SK-N-SH (cell line): Measurements from ENCODE around the gene IGF2R. TPM values are rescaled to one million over a fixed set of nuclear protein-coding genes. Genes with fewer than 3 reads are reported as not detected.

Experiments used
- CTCF ChIA-PET: fragments of 300-600, 350-600 bp; formaldehyde crosslinking; extraction: SDS; loops from one replicate; lab custom pipeline; 2021; lab: Yijun Ruan, JAX
- POLR2A ChIA-PET: fragments of 350-600 bp; sonication (Branson Sonifier 250); formaldehyde crosslinking; extraction: SDS; loops from one replicate; lab custom pipeline; 2020; ENCODE audit warnings: antibody characterized with exemption, inconsistent platforms; lab: Yijun Ruan, JAX
- DNase-seq: peaks from one replicate; pipeline ENCODE4 v3.0.0; 2012
- H2AFZ ChIP-seq: fragments of 200-600 bp; sonication (generic); 2 replicates; pipeline ENCODE4 v1.8.1; 2016; ENCODE audit warnings: antibody characterized with exemption, mild to moderate bottlenecking, low read depth
- H3F3A ChIP-seq: fragments of 200-600 bp; sonication (generic); replicated peaks from 2 replicates; pipeline ENCODE3; 2016; ENCODE audit warnings: antibody characterized with exemption, mild to moderate bottlenecking; ENCODE audit not compliant: insufficient read depth
- H3K27ac ChIP-seq, 2 experiments: fragments of 200-500 bp in 1 of 2; fragments of 200-600 bp in 1 of 2; sonication (Bioruptor generic) in 1 of 2; sonication (generic), shearing (Covaris generic) in 1 of 2; 2 replicates each; pipeline versions ENCODE4 v1.5.1 to v1.6.1; 2014 to 2016; ENCODE audit warnings: low read depth in 2 of 2, inconsistent platforms in 1 of 2, low read length in 1 of 2, mild to moderate bottlenecking in 1 of 2, mixed read lengths in 1 of 2
- H3K27me3 ChIP-seq: fragments of 200-600 bp; sonication (generic), shearing (Covaris generic); 2 replicates; pipeline ENCODE4 v1.6.1; 2016; ENCODE audit warnings: mixed run types; ENCODE audit not compliant: insufficient read depth
- H3K36me3 ChIP-seq, 2 experiments: fragments of 200-500 bp in 1 of 2; fragments of 200-600 bp in 1 of 2; sonication (Bioruptor generic) in 1 of 2; sonication (generic) in 1 of 2; replicated peaks in 1 of 2; 2 replicates each; pipeline versions ENCODE3 to v1.5.1; 2014 to 2016; ENCODE audit warnings: low read length in 1 of 2, mild to moderate bottlenecking in 1 of 2; ENCODE audit not compliant: insufficient read depth in 2 of 2, control insufficient read depth in 1 of 2
- H3K4me1 ChIP-seq, 2 experiments: fragments of 200-500 bp in 1 of 2; fragments of 200-600 bp in 1 of 2; sonication (Bioruptor generic) in 1 of 2; sonication (generic), shearing (Covaris generic) in 1 of 2; 2 replicates each; pipeline versions ENCODE4 v1.5.1 to v1.6.1; 2014 to 2016; ENCODE audit warnings: low read depth in 1 of 2, low read length in 1 of 2, mixed run types in 1 of 2; ENCODE audit not compliant: insufficient read depth in 2 of 2, control insufficient read depth in 1 of 2
- H3K4me2 ChIP-seq: fragments of 200-600 bp; sonication (generic), shearing (Covaris generic); 2 replicates; pipeline ENCODE4 v1.6.1; 2017; ENCODE audit warnings: mixed run types
- H3K4me3 ChIP-seq, 2 experiments: fragments of 200-500 bp in 1 of 2; fragments of 200-600 bp in 1 of 2; sonication (Bioruptor generic) in 1 of 2; sonication (generic), shearing (Covaris generic) in 1 of 2; 2 replicates each; pipeline versions ENCODE4 v1.5.1 to v1.8.1; 2014 to 2016; ENCODE audit warnings: low read depth in 2 of 2, inconsistent platforms in 1 of 2, low read length in 1 of 2, mild to moderate bottlenecking in 1 of 2, mixed read lengths in 1 of 2, moderate library complexity in 1 of 2
- H3K79me2 ChIP-seq: fragments of 200-600 bp; sonication (generic); 2 replicates; pipeline ENCODE4 v1.8.1; 2017; ENCODE audit warnings: mild to moderate bottlenecking; ENCODE audit not compliant: insufficient read depth
- H3K9ac ChIP-seq: fragments of 200-600 bp; sonication (generic); 2 replicates; pipeline ENCODE4 v1.6.1; 2017; ENCODE audit warnings: mixed run types
- H3K9me2 ChIP-seq: fragments of 200-600 bp; sonication (generic); 2 replicates; pipeline ENCODE4 v1.6.1; 2017; ENCODE audit warnings: mixed run types
- H3K9me3 ChIP-seq: fragments of 200-600 bp; sonication (generic); 2 replicates; pipeline ENCODE4 v1.6.1; 2017; ENCODE audit warnings: mixed run types, mild to moderate bottlenecking, moderate library complexity
- H4K20me1 ChIP-seq: fragments of 200-600 bp; sonication (generic); 2 replicates; pipeline ENCODE4 v1.6.1; 2017; ENCODE audit warnings: mild to moderate bottlenecking, mixed run types; ENCODE audit not compliant: insufficient read depth
- CHD2 ChIP-seq: fragments of 150-350 bp; IDR thresholded peaks from 2 replicates; pipeline ENCODE4 v1.6.1; 2018; ENCODE audit warnings: low read length; ENCODE audit not compliant: partially characterized antibody
- FOSL2 ChIP-seq: IDR thresholded peaks from 2 replicates; pipeline ENCODE4 v1.4.0; 2012; ENCODE audit warnings: low read depth, mild to moderate bottlenecking, moderate library complexity, borderline replicate concordance
- FOXM1 ChIP-seq: IDR thresholded peaks from 2 replicates; pipeline ENCODE4 v1.4.0; 2012; ENCODE audit warnings: low read depth, mild to moderate bottlenecking
- GABPA ChIP-seq: IDR thresholded peaks from 2 replicates; pipeline ENCODE4 v1.4.0; 2012; ENCODE audit warnings: low read depth, mild to moderate bottlenecking
- GATA2 ChIP-seq: sonication (generic); formaldehyde crosslinking; IDR thresholded peaks from 2 replicates; pipeline ENCODE4 v1.5.0; 2020; ENCODE audit warnings: mild to moderate bottlenecking, missing genetic modification reagents
- IRF3 ChIP-seq: fragments of 150-350 bp; IDR thresholded peaks from 2 replicates; pipeline ENCODE4 v1.6.1; 2016; ENCODE audit warnings: mild to moderate bottlenecking, low read depth, low read length
- MXI1 ChIP-seq: IDR thresholded peaks from 2 replicates; pipeline ENCODE4 v1.6.1; 2012; ENCODE audit warnings: mild to moderate bottlenecking, low read depth, low read length, improper control_type of control experiment
- NFIC ChIP-seq: IDR thresholded peaks from 2 replicates; pipeline ENCODE4 v1.4.0; 2012; ENCODE audit warnings: borderline replicate concordance
- POLR2AphosphoS5 ChIP-seq: IDR thresholded peaks from 2 replicates; pipeline ENCODE4 v1.6.1; 2012; ENCODE audit warnings: low read depth, low read length
- RCOR1 ChIP-seq: fragments of 150-350 bp; IDR thresholded peaks from 2 replicates; pipeline ENCODE4 v1.6.1; 2017; ENCODE audit warnings: antibody characterized with exemption, low read length
- RFX5 ChIP-seq: IDR thresholded peaks from 2 replicates; pipeline ENCODE4 v1.6.1; 2012; ENCODE audit warnings: mild to moderate bottlenecking, improper control_type of control experiment, low read length
- SMC3 ChIP-seq: IDR thresholded peaks from 2 replicates; pipeline ENCODE4 v1.6.1; 2012; ENCODE audit warnings: low read depth, low read length, improper control_type of control experiment
- TEAD4 ChIP-seq: IDR thresholded peaks from 2 replicates; pipeline ENCODE4 v1.4.0; 2012; ENCODE audit warnings: mild to moderate bottlenecking, borderline replicate concordance; ENCODE audit not compliant: insufficient read depth
- USF1 ChIP-seq: IDR thresholded peaks from 2 replicates; pipeline ENCODE4 v1.4.0; 2012; ENCODE audit warnings: low read depth, borderline replicate concordance
- USF2 ChIP-seq: fragments of 150-350 bp; IDR thresholded peaks from 2 replicates; pipeline ENCODE4 v1.6.1; 2017; ENCODE audit warnings: antibody characterized with exemption, low read length, low read depth, borderline replicate concordance
- WGBS: methylation state at CpG from one replicate; pipeline ENCODE4 v1.1.6; 2017; ENCODE audit warnings: low lambda C conversion rate; 5-methylcytosine and 5-hydroxymethylcytosine counted together
- polyA plus RNA-seq, 3 experiments: library from polyadenylated mRNA; depleted of rRNA; stranded (reverse); fragments of >200 nt; gene quantifications; 2 replicates each; pipeline ENCODE4 v1.2.3, GENCODE V29; 2012
- TF ChIP-seq, protein P1 (sequence below): fragments of 200-600 bp; sonication (generic); IDR thresholded peaks from 2 replicates; pipeline ENCODE4 v1.6.1; 2017; ENCODE audit warnings: antibody characterized with exemption, mild to moderate bottlenecking, moderate library complexity
- TF ChIP-seq, protein P2 (sequence below): IDR thresholded peaks from 2 replicates; pipeline ENCODE4; 2012

IGF2R gene
- polyA plus RNA-seq, 1 of the 3 experiments (the other 2 are of a cell fraction), result 45.0 TPM

- POLR2A ChIA-PET, result no interaction called here
- H3K9me2 ChIP-seq, result no peaks in the 10 kb centered on the region
- WGBS, result over 99% methylated on average over 7 of the region's 7 CpGs
- no peak for DNase-seq
- no peak for TF ChIP-seq FOSL2
- no peak for TF ChIP-seq IRF3
- no peak for TF ChIP-seq FOXM1
- TF ChIP-seq USF1, result no peak
- no peak for TF ChIP-seq POLR2AphosphoS5
- TF ChIP-seq CHD2, result no peak
- TF ChIP-seq SMC3, result no peak
- TF ChIP-seq, protein P1, sequence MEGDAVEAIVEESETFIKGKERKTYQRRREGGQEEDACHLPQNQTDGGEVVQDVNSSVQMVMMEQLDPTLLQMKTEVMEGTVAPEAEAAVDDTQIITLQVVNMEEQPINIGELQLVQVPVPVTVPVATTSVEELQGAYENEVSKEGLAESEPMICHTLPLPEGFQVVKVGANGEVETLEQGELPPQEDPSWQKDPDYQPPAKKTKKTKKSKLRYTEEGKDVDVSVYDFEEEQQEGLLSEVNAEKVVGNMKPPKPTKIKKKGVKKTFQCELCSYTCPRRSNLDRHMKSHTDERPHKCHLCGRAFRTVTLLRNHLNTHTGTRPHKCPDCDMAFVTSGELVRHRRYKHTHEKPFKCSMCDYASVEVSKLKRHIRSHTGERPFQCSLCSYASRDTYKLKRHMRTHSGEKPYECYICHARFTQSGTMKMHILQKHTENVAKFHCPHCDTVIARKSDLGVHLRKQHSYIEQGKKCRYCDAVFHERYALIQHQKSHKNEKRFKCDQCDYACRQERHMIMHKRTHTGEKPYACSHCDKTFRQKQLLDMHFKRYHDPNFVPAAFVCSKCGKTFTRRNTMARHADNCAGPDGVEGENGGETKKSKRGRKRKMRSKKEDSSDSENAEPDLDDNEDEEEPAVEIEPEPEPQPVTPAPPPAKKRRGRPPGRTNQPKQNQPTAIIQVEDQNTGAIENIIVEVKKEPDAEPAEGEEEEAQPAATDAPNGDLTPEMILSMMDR, result no peak
- TF ChIP-seq RFX5, result no peak
- no peak for TF ChIP-seq RCOR1
- TF ChIP-seq GATA2 (CRISPR knock-in tag), result no peak
- TF ChIP-seq GABPA, result no peak
- H3K9me3 ChIP-seq, result no peaks in the 10 kb centered on the region
- peaks cover 11% of the 10 kb centered on the region for H3F3A ChIP-seq
- peaks cover 40 to 46% of the 10 kb centered on the region in 2 experiments for H3K36me3 ChIP-seq
- no peak overlapping the region for H3K4me2 ChIP-seq
- H3K27ac ChIP-seq, result no peak overlapping the region
- H3K9ac ChIP-seq, result no peak overlapping the region
- H3K4me1 ChIP-seq, result peaks cover 7 to 9% of the 10 kb centered on the region in 2 experiments; a peak in 3 of 4 replicates
- H4K20me1 ChIP-seq, result no peaks in the 10 kb centered on the region; the same call in 1 of the 2 replicates
- no peak overlapping the region for H2AFZ ChIP-seq
- no peaks in the 10 kb centered on the region for H3K27me3 ChIP-seq
- peaks cover 6% of the 10 kb centered on the region; the same call in 1 of the 2 replicates for H3K79me2 ChIP-seq
- CTCF ChIA-PET, result no interaction called here
- no peak overlapping the region for H3K4me3 ChIP-seq
These were observed 63.7 kb downstream of the IGF2R start for GRCh38 chr6:160032538-160032937.

- DNase-seq, result no peak
- Histone ChIP-seq H3K27ac (no peak overlapping the region), H3K4me2 (no peak overlapping the region), H3K9me2 (no peaks in the 10 kb centered on the region), H2AFZ (no peak overlapping the region), H4K20me1 (no peaks in the 10 kb centered on the region; the same call in 1 of the 2 replicates), H3F3A (peaks cover 11% of the 10 kb centered on the region), H3K4me1 (peaks cover 7 to 9% of the 10 kb centered on the region in 2 experiments; a peak in 3 of 4 replicates), H3K36me3 (peaks cover 34 to 41% of the 10 kb centered on the region in 2 experiments), H3K79me2 (peaks cover 6% of the 10 kb centered on the region; the same call in 1 of the 2 replicates), H3K9me3 (no peaks in the 10 kb centered on the region), H3K4me3 (no peak overlapping the region), H3K9ac (no peak overlapping the region), H3K27me3 (no peaks in the 10 kb centered on the region)
- WGBS, result 92% methylated on average over 17 of the region's 17 CpGs
- ChIA-PET CTCF (no interaction called here), POLR2A (no interaction called here)
- TF ChIP-seq USF2 (no peak), NFIC (no peak), FOSL2 (no peak), TEAD4 (no peak), MXI1 (no peak)
- TF ChIP-seq, protein P2, sequence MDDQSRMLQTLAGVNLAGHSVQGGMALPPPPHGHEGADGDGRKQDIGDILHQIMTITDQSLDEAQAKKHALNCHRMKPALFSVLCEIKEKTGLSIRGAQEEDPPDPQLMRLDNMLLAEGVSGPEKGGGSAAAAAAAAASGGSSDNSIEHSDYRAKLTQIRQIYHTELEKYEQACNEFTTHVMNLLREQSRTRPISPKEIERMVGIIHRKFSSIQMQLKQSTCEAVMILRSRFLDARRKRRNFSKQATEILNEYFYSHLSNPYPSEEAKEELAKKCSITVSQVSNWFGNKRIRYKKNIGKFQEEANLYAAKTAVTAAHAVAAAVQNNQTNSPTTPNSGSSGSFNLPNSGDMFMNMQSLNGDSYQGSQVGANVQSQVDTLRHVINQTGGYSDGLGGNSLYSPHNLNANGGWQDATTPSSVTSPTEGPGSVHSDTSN, result no peak
These were observed 65.4 kb downstream of the IGF2R start for GRCh38 chr6:160034036-160034930.
